CD4-positive, CD25-positive, alpha-beta regulatory T cell (primary cell): Measurements from ENCODE around the gene PRKAG2. TPM values are rescaled to one million over a fixed set of nuclear protein-coding genes. Genes with fewer than 3 reads are reported as not detected.

ENCODE experiments used
- ATAC-seq, 2 donors: fragments of 150-1000 bp; cut with Tn5 transposase; one replicate each; pipeline ENCODE4 v1.10.0; 2021; ENCODE audit warnings: low read depth in 2 of 2, moderate number of reproducible peaks in 2 of 2, moderate library complexity in 1 of 2
- DNase-seq, 3 donors: peaks; one replicate each; pipeline versions ENCODE4 v3.0.0 to v3.0.0-alpha.2; 2012 to 2022; ENCODE audit warnings: mixed read lengths in 1 of 3
- H3K27ac ChIP-seq: one replicate; pipeline ENCODE4 v1.7.0; 2013; ENCODE audit warnings: mild to moderate bottlenecking, low read length; ENCODE audit not compliant: insufficient read depth, poor library complexity, severe bottlenecking
- H3K27me3 ChIP-seq: one replicate; pipeline ENCODE4 v1.7.0; 2013; ENCODE audit warnings: low read length; ENCODE audit not compliant: control insufficient read depth, insufficient read depth
- H3K36me3 ChIP-seq: one replicate; pipeline ENCODE4 v1.7.0; 2013; ENCODE audit warnings: mild to moderate bottlenecking, low read length, moderate library complexity; ENCODE audit not compliant: control insufficient read depth, insufficient read depth
- H3K4me1 ChIP-seq: 2 replicates; pipeline ENCODE4 v1.7.0; 2013; ENCODE audit warnings: mild to moderate bottlenecking, low read length; ENCODE audit not compliant: insufficient read depth, control insufficient read depth, poor library complexity, severe bottlenecking
- H3K4me3 ChIP-seq: one replicate; pipeline ENCODE4 v1.7.0; 2013; ENCODE audit warnings: low read depth, mild to moderate bottlenecking, low read length, moderate library complexity
- H3K9me3 ChIP-seq, 2 experiments: 1 replicate in 1 of 2; 2 replicates in 1 of 2; pipeline ENCODE4 v1.7.0; 2013; ENCODE audit warnings: low read length in 2 of 2, mild to moderate bottlenecking in 1 of 2, moderate library complexity in 1 of 2; ENCODE audit not compliant: control insufficient read depth in 2 of 2
- H3K27ac Mint-ChIP-seq, 3 donors: one replicate each; pipeline ENCODE4 v1.8.0; 2020 to 2022; ENCODE audit warnings: mild to moderate bottlenecking in 3 of 3, mixed read lengths in 3 of 3, moderate library complexity in 2 of 3
- H3K27me3 Mint-ChIP-seq: one replicate; pipeline ENCODE4 v1.8.0; 2022; ENCODE audit warnings: mild to moderate bottlenecking, mixed read lengths
- H3K36me3 Mint-ChIP-seq: one replicate; pipeline ENCODE4 v1.8.0; 2020; ENCODE audit warnings: mixed read lengths
- H3K4me1 Mint-ChIP-seq, 4 donors: one replicate each; pipeline ENCODE4 v1.8.0; 2020 to 2022; ENCODE audit warnings: mixed read lengths in 4 of 4, mild to moderate bottlenecking in 1 of 4
- H3K4me3 Mint-ChIP-seq, 4 donors: one replicate each; pipeline ENCODE4 v1.8.0; 2020 to 2022; ENCODE audit warnings: mild to moderate bottlenecking in 4 of 4, mixed read lengths in 4 of 4, moderate library complexity in 3 of 4
- H3K9me3 Mint-ChIP-seq, 7 donors: one replicate each; pipeline ENCODE4 v1.8.0; 2020 to 2022; ENCODE audit warnings: mixed read lengths in 7 of 7, mild to moderate bottlenecking in 3 of 7, moderate library complexity in 2 of 7
- polyA plus RNA-seq, 4 donors: library from polyadenylated mRNA; unstranded; fragments of 300-500 nt; fragmentation: Illumina TruSeq; gene quantifications; one replicate each; pipeline ENCODE4 v1.2.3, GENCODE V29; 2021
- total RNA-seq: library from RNA; stranded (reverse); gene quantifications from one replicate; pipeline ENCODE4 v1.2.3, GENCODE V29; 2022

PRKAG2 gene
- total and polyA plus RNA-seq, 5 donors from 2014 or later: 19.9 to 43.0 (median 26.1) TPM

DNA sequence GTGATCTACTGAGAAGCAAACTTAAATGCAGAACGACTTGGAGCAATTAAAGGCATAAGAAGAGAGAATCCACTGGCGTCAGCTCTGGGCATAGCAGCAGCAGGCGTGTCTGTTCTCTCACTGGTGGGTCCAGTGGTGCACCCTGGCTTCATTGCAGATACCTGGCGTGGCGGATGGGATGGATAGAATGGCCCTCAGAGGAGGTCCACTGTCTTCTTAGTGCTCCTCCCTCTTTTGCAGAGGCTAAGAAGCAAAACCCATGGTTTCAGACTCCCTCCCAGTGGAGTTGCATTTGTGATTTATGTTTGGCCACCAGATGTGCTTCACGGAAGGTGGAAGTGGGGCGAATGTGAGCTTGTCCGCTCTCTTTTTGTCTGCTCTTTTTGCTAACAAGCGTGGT is 28.4 kb upstream of the PRKAG2 start:
- H3K4me3 ChIP-seq: no peak overlapping the region
- peaks cover 43% of the 10 kb centered on the region for H3K27me3 Mint-ChIP-seq
- peaks cover 4% of the 10 kb centered on the region for H3K36me3 Mint-ChIP-seq
- H3K27me3 ChIP-seq: peaks cover 3% of the 10 kb centered on the region
- H3K27ac Mint-ChIP-seq: no peak overlapping the region
- no peaks in the 10 kb centered on the region for H3K4me1 ChIP-seq
- no peak overlapping the region for H3K27ac ChIP-seq
- no peak overlapping the region for H3K4me3 Mint-ChIP-seq
- no peak for DNase-seq
- no peaks in the 10 kb centered on the region for H3K36me3 ChIP-seq
- ATAC-seq: no peak
- no peaks in the 10 kb centered on the region for H3K9me3 ChIP-seq
- H3K9me3 Mint-ChIP-seq: peaks cover 0 to 4% (median 2%) of the 10 kb centered on the region in 7 donors
- peaks cover 0 to 2% (median 0%) of the 10 kb centered on the region in 4 donors for H3K4me1 Mint-ChIP-seq

DNA sequence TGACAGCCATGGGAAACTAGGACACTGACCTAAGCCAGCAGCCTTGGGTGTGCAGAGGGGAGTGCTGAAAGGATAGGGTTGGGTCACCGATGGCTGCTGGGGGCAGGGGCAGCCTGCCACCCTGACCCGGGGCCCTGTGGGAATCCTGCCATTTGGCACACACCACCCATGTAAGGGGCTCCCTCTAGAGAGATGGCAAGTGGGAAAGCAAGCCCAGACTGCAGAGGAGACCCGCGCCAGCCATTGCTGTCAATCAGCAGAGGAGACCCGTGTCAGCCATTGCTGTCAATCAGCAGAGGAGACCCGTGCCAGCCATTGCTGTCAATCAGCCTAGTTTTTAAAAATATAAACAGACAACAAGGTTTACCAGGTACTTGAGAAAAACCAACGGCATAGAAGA is 27.4 kb upstream of the PRKAG2 start:
- Mint-ChIP-seq H3K4me3 (no peak overlapping the region), H3K27ac (no peak overlapping the region), H3K36me3 (peaks cover 4% of the 10 kb centered on the region), H3K27me3 (peaks cover 48% of the 10 kb centered on the region), H3K4me1 (peaks cover 0 to 4% (median 0%) of the 10 kb centered on the region in 4 donors), H3K9me3 (peaks cover 0 to 4% (median 3%) of the 10 kb centered on the region in 7 donors)
- ATAC-seq (no peak), DNase-seq (no peak)
- Histone ChIP-seq H3K27me3 (peaks cover 5% of the 10 kb centered on the region), H3K36me3 (no peaks in the 10 kb centered on the region), H3K4me3 (no peak overlapping the region), H3K27ac (no peak overlapping the region), H3K4me1 (no peaks in the 10 kb centered on the region), H3K9me3 (no peaks in the 10 kb centered on the region)

DNA sequence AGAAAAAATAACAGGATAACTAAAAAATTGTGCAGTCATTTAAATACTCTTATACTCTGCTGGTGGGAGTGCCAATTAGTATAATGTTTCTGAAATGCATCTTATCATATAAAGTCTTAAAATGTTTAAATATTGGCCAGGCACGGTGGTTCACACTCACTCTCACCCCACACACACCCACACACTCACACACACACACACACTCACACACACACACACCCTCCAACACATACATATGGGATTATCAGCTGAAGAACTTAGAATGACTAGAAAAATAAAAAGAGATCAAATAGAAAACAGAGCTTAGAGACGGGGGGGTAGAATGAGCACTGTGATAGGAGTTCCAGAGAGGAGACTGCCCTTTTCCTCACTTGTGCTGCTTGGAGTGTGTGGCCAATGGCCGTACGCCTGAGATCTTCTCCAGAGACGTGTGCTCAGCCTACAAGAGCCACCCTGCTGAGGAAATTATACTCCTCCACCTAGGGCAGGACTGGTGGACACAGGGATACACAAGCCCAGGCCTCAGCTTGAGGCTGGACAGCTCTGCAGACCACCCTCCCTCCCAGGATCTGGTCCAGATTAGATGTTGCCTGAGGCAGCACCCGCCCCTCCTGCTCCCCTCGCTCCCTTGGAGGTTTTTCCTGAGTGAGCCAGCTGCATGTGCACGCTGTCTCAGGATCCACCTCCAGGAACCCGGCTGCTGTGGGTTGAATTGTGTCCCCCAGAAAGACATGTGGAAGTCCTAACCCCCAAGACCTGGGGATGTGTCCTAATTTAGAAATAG is 26.5 kb upstream of the PRKAG2 start:
- no peak for ATAC-seq
- H3K36me3 ChIP-seq: no peaks in the 10 kb centered on the region
- no peaks in the 10 kb centered on the region for H3K9me3 ChIP-seq
- peaks cover 0 to 4% (median 3%) of the 10 kb centered on the region in 7 donors for H3K9me3 Mint-ChIP-seq
- peaks cover 5% of the 10 kb centered on the region for H3K27me3 ChIP-seq
- peaks cover 4% of the 10 kb centered on the region for H3K36me3 Mint-ChIP-seq
- peaks cover 0 to 4% (median 0%) of the 10 kb centered on the region in 4 donors for H3K4me1 Mint-ChIP-seq
- H3K4me3 Mint-ChIP-seq: no peak overlapping the region
- H3K4me1 ChIP-seq: no peaks in the 10 kb centered on the region
- H3K27ac Mint-ChIP-seq: no peak overlapping the region
- no peak overlapping the region for H3K27ac ChIP-seq
- no peak for DNase-seq
- peaks cover 51% of the 10 kb centered on the region for H3K27me3 Mint-ChIP-seq
- H3K4me3 ChIP-seq: no peak overlapping the region

DNA sequence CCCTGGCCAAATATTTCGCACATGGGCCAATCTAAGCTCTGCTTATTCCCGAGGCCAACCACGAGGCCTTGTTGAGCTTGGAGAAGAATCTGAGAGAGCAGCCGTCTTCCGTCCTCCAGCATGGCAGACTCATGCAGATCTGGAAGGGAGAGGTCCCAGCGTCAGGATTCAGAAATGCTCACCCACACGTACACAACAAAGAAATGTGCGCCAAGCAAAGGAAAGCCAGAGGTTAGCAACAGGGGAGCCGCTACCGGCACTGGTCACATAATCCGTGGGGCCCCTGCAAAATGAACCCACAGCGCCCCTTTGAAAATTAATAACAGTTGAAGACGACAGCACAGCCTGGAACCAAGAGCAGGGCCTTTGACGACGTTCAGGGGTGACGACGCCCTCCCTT is 25.4 kb upstream of the PRKAG2 start:
- Mint-ChIP-seq H3K36me3 (peaks cover 3% of the 10 kb centered on the region), H3K4me1 (peaks cover 0 to 4% (median 0%) of the 10 kb centered on the region in 4 donors), H3K27me3 (peaks cover 43% of the 10 kb centered on the region), H3K27ac (no peak overlapping the region), H3K4me3 (no peak overlapping the region), H3K9me3 (peaks cover 0 to 4% (median 3%) of the 10 kb centered on the region in 7 donors)
- H3K27ac ChIP-seq: no peak overlapping the region
- no peaks in the 10 kb centered on the region for H3K9me3 ChIP-seq
- ATAC-seq: no peak
- peaks cover 2% of the 10 kb centered on the region for H3K27me3 ChIP-seq
- DNase-seq: no peak
- no peak overlapping the region for H3K4me3 ChIP-seq
- no peaks in the 10 kb centered on the region for H3K36me3 ChIP-seq
- H3K4me1 ChIP-seq: no peaks in the 10 kb centered on the region

DNA sequence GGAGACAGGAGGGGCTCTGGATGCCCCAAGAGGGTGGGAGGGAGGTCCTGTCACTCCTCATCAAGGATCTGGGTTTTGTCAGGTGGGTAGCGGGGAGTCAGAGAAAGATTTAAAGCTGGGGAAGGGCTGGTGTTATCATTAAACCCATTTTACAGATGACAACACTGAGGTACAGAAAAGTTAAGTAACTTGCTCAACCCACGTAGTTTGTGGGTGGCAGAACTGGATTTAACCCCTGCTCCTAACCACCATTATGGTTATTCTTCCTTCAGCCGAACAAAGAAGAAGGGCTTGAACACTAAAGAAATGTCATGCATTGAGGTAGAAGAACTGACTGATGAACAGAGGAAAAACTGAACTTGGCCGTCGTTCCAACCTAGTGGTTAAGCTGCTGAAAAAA is 24.9 kb upstream of the PRKAG2 start:
- Mint-ChIP-seq H3K27ac (no peak overlapping the region), H3K36me3 (no peaks in the 10 kb centered on the region), H3K27me3 (peaks cover 38% of the 10 kb centered on the region)

DNA sequence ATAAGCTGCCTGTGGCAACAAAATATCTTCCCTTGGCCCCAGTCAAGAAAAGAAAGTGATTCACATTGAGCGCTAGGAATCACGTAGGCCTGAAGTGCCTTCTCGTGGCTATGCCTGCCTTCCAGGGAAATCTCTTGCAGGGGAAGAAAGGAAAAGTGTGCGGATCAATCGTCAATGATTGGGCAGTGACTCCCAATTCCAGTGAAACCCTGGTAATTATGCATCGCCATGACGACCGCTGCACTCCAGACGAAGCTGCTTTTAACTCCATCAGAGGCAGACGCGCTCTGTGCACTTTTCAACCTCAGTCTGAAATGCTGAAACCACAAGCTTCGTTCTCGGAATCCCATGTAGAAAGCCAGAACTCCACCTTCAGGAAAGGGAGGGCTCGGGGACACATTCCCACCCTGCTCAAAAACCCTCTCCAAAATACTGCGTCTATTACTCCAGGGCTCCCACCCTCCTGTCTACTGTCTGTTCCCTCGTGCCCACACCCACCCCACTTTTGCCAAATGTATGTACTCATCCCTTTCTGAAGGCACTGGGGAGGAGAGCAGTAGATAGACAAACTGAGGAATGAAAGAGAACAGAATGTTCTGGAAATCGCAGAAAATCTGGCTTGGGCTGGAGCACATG is 24.2 kb upstream of the PRKAG2 start:
- Histone ChIP-seq H3K4me1 (no peaks in the 10 kb centered on the region), H3K27me3 (peaks cover 2% of the 10 kb centered on the region), H3K27ac (no peak overlapping the region), H3K36me3 (no peaks in the 10 kb centered on the region), H3K9me3 (no peaks in the 10 kb centered on the region), H3K4me3 (no peak overlapping the region)
- H3K36me3 Mint-ChIP-seq: no peaks in the 10 kb centered on the region
- H3K4me1 Mint-ChIP-seq: peaks cover 0 to 4% (median 0%) of the 10 kb centered on the region in 4 donors
- ATAC-seq: no peak
- H3K9me3 Mint-ChIP-seq: peaks cover 0 to 5% (median 0%) of the 10 kb centered on the region in 7 donors
- H3K4me3 Mint-ChIP-seq: no peak overlapping the region
- no peak for DNase-seq
- no peak overlapping the region for H3K27ac Mint-ChIP-seq
- H3K27me3 Mint-ChIP-seq: peaks cover 32% of the 10 kb centered on the region

More for the DNA sequence above, 24.9 kb upstream of the PRKAG2 start:
- Mint-ChIP-seq H3K4me3 (no peak overlapping the region), H3K4me1 (peaks cover 0 to 4% (median 0%) of the 10 kb centered on the region in 4 donors), H3K9me3 (peaks cover 0 to 5% (median under 1%) of the 10 kb centered on the region in 7 donors)
- ATAC-seq: no peak
- Histone ChIP-seq H3K4me3 (no peak overlapping the region), H3K36me3 (no peaks in the 10 kb centered on the region), H3K27me3 (peaks cover 2% of the 10 kb centered on the region), H3K9me3 (no peaks in the 10 kb centered on the region), H3K4me1 (no peaks in the 10 kb centered on the region), H3K27ac (no peak overlapping the region)
- no peak for DNase-seq

DNA sequence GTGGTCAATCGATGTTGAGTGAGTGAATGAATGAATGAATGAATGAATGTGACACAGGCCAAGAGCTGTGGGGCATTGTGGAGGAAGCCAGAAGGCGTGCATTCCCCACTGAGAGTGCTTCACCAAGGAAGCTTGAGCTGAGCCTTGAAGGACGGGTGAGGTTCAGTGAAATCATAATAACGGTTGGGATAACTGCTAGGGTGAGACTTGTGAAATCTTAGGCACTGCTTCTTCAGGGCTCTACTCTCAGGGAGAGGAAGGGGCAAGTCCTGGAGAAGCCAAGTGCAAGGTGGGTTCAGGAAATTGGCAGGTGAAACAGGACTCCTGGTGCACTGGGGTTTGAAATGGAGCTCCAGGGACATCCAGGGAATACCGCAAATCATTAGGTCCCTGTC is 23.7 kb upstream of the PRKAG2 start:
- peaks cover 0 to 4% (median 0%) of the 10 kb centered on the region in 4 donors for H3K4me1 Mint-ChIP-seq
- Histone ChIP-seq H3K4me1 (no peaks in the 10 kb centered on the region), H3K27ac (no peak overlapping the region), H3K9me3 (no peaks in the 10 kb centered on the region), H3K4me3 (no peak overlapping the region), H3K27me3 (peaks cover 2% of the 10 kb centered on the region), H3K36me3 (no peaks in the 10 kb centered on the region)
- no peak overlapping the region for H3K27ac Mint-ChIP-seq
- no peaks in the 10 kb centered on the region for H3K36me3 Mint-ChIP-seq
- peaks cover 0 to 5% (median 0%) of the 10 kb centered on the region in 7 donors for H3K9me3 Mint-ChIP-seq
- DNase-seq (no peak), ATAC-seq (no peak)
- peaks cover 32% of the 10 kb centered on the region for H3K27me3 Mint-ChIP-seq
- H3K4me3 Mint-ChIP-seq: no peak overlapping the region
